ENCODE measurements around the gene DPEP2NB. TPM values are rescaled to one million over a fixed set of nuclear protein-coding genes. Genes with fewer than 3 reads are reported as not detected.

DPEP2NB gene
- total and polyA plus RNA-seq, 9 donors, result not detected

DNA sequence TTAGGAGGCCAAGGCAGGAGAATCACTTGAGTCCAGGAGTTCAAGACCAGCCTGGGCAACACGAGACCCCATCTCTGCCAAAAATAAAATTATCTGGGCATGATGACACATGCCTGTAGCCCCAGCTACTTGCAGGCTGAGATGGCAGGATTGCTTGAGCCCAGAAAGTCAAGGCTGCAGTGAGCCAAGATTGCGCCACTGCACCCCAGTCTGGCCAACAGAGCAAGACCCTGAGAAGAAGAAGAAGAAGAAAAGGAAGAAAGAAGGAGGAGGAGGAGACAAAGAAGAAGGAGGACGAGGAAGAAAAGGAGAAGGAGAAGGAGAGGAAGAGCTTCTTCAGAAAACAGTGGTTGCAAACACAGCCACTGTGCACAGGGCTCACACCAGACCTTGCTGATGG is 27.0 kb downstream of the DPEP2NB start:
- H3K4me3 ChIP-seq (ENCODE audit: low read length), result no peak overlapping the region
- H3K4me1 ChIP-seq (ENCODE audit: control insufficient read depth, insufficient read depth, low read length), result peaks cover 34% of the 10 kb centered on the region
- no peak for DNase-seq
- H3K27me3 ChIP-seq (ENCODE audit: control insufficient read depth, insufficient read depth, low read length), result no peaks in the 10 kb centered on the region
- H3K36me3 ChIP-seq (ENCODE audit: control insufficient read depth, insufficient read depth, low read length), result no peaks in the 10 kb centered on the region
- H3K9me3 ChIP-seq (replicated peaks; ENCODE audit: control insufficient read depth, low read depth, low read length), result no peaks in the 10 kb centered on the region
- H3K27ac ChIP-seq (ENCODE audit: low read length), result no peak overlapping the region
- 57% methylated on average over 3 of the region's 3 CpGs for WGBS (ENCODE audit: insufficient coverage)

DNA sequence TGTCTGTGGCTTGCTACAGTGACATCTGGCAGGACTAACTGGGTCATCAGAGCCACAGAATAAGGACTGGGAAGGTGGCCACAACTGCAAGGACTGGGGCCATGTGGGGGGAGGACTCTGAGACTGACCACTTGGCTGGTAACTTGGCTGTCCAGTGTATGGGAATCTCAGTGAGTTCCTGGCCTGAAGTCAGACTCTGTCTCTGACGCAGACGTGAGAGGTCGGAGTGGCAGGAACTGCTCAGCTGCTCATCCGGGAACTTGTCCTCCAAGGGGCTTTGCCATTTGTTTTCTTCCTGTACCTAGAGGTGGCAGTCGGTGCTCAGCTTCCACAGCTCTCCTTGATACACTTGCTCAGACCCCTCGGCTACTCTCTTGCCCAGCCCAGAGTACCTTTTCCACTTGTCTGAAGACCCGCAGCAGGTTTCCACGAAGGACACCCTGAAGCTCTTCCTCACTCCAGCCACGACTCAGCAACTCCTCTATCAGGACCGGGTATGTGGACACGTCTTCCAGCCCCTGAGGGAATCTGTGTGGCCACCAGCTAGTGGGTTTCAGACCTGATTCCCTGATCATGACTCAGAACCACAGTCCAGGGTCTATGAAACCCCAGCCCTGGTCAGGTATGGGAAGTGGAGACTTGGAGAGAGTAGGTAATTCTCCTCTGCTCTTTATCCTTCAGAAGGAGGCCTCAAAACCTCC is 28.1 kb downstream of the DPEP2NB start:
- DNase-seq, result peak; percentile 53
- Histone ChIP-seq H3K4me3 (ENCODE audit: low read length) (no peak overlapping the region), H3K4me1 (ENCODE audit: control insufficient read depth, insufficient read depth, low read length) (peaks cover 28% of the 10 kb centered on the region), H3K36me3 (ENCODE audit: control insufficient read depth, insufficient read depth, low read length) (no peaks in the 10 kb centered on the region), H3K27ac (ENCODE audit: low read length) (peak overlapping the region; percentile 59), H3K9me3 (replicated peaks; ENCODE audit: control insufficient read depth, low read depth, low read length) (no peaks in the 10 kb centered on the region), H3K27me3 (ENCODE audit: control insufficient read depth, insufficient read depth, low read length) (no peaks in the 10 kb centered on the region)
- 62% methylated on average over 11 of the region's 11 CpGs for WGBS (ENCODE audit: insufficient coverage)

DNA sequence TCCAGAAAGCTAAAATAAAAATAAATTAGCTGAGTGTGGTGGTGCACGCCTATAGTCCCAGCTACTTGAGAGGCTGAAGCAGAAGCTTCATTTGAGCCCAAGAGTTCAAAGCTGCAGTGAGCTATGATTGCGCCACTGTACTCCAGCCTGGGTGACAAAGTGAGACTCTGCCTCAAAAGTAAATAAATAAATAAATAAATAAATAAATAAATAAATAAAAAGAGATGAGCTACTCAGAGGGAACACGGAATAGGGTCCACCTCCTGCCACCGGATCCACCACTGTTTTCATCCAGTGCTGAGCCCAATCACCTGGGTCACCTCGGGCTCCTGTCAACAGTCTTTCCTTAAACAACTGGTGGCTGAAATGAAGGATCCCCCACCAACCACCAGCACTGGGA is 28.8 kb downstream of the DPEP2NB start:
- WGBS (ENCODE audit: insufficient coverage), result 78% methylated on average over 4 of the region's 5 CpGs
- Histone ChIP-seq H3K4me1 (ENCODE audit: control insufficient read depth, insufficient read depth, low read length) (peaks cover 28% of the 10 kb centered on the region), H3K4me3 (ENCODE audit: low read length) (no peak overlapping the region)

DNA sequence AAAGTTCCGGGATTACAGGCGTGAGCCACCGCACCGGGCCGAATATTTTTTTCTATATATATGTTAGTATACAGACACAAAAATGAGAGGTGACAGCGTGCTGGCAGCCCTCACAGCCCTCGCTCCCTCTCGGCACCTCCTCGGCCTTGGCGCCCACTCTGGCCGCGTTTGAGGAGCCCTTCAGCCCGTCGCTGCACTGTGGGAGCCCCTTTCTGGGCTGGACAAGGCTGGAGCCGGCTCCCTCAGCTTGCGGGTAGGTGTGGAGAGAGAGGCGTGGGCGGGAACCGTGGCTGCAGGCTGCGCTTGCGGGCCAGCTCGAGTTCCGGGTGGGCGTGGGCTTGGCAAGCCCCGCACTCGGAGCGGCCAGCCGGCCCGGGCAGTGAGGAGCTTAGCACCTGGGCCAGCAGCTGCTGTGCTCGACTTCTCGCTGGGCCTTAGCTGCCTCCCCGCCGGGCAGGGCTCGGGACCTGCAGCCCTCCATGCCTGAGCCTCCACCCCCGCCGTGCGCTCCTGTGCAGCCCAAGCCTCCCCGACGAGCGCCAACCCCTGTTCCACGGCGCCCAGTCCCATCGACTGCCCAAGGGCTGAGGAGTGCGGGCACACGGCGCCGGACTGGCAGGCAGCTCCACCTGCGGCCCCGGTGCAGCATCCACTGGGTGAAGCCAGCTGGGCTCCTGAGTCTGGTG is 33.6 kb downstream of the DPEP2NB start:
- DNase-seq, result no peak
- H3K27me3 ChIP-seq (ENCODE audit: control insufficient read depth, insufficient read depth, low read length), result peaks cover 18% of the 10 kb centered on the region
- H3K4me3 ChIP-seq (ENCODE audit: low read length), result no peak overlapping the region
- no peak overlapping the region for H3K27ac ChIP-seq (ENCODE audit: low read length)
- WGBS (ENCODE audit: insufficient coverage), result 82% methylated on average over 32 of the region's 49 CpGs
- H3K9me3 ChIP-seq (replicated peaks; ENCODE audit: control insufficient read depth, low read depth, low read length), result no peaks in the 10 kb centered on the region
- H3K4me1 ChIP-seq (ENCODE audit: control insufficient read depth, insufficient read depth, low read length), result peaks cover 21% of the 10 kb centered on the region
- H3K36me3 ChIP-seq (ENCODE audit: control insufficient read depth, insufficient read depth, low read length), result no peaks in the 10 kb centered on the region

More for the DNA sequence above, 28.8 kb downstream of the DPEP2NB start:
- Histone ChIP-seq H3K27ac (ENCODE audit: low read length) (peak overlapping the region; percentile 59), H3K36me3 (ENCODE audit: control insufficient read depth, insufficient read depth, low read length) (no peaks in the 10 kb centered on the region), H3K9me3 (replicated peaks; ENCODE audit: control insufficient read depth, low read depth, low read length) (no peaks in the 10 kb centered on the region), H3K27me3 (ENCODE audit: control insufficient read depth, insufficient read depth, low read length) (no peaks in the 10 kb centered on the region)
- DNase-seq, result no peak

DNA sequence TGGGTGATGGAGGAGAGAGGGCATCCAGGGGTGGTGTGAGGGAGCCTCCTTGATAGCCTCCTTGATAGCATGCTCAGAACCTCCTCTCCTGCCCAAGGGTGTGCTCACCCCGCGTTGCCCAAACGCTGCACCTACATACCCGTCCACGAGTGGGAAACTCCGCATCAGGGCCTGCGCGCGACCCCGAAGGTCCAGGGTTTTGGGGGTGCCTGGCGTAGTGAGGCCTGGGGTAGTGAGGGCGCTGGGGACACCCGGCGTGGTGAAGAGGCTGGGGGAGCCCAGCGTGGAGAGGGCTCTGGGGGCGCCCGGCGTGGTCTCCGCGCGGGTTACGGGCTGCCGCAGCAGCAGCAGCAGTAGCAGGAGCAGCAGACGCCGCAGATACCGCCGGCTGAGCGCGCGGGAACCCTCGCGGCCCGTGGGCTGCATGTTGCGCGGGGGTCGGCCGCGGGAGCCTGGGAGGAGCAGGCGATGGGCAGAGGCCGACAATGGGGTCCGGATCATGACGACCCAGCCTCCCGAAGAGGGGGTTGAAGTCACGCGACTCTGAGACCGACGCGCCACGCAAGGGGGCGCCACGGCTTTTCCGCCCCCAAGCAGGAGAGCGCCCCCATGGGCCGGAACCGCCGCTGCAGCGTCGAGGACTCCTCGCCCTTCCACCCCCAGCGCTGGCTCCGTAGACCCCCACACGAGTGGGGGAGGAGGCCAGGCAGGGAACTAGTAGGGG is 35.6 kb downstream of the DPEP2NB start, which contains the start of gene DPEP3:
DPEP3 (minus strand) TSS at position 545 of the 724 bp plus-strand sequence; CDS start at position 426, 119 bp downstream.
- H3K4me3 ChIP-seq (ENCODE audit: low read length), result no peak within 1 kb of the TSS
- no peaks in the 10 kb centered on the region for H3K9me3 ChIP-seq (replicated peaks; ENCODE audit: control insufficient read depth, low read depth, low read length)
- H3K36me3 ChIP-seq (ENCODE audit: control insufficient read depth, insufficient read depth, low read length), result no peaks in the 10 kb centered on the region
- 56% methylated on average over 54 of the region's 62 CpGs for WGBS (ENCODE audit: insufficient coverage)
- H3K27me3 ChIP-seq (ENCODE audit: control insufficient read depth, insufficient read depth, low read length), result peaks cover 21% of the 10 kb centered on the region
- H3K4me1 ChIP-seq (ENCODE audit: control insufficient read depth, insufficient read depth, low read length), result peaks cover 18% of the 10 kb centered on the region
- DNase-seq, result no peak
- no peak within 1 kb of the TSS for H3K27ac ChIP-seq (ENCODE audit: low read length)

DNA sequence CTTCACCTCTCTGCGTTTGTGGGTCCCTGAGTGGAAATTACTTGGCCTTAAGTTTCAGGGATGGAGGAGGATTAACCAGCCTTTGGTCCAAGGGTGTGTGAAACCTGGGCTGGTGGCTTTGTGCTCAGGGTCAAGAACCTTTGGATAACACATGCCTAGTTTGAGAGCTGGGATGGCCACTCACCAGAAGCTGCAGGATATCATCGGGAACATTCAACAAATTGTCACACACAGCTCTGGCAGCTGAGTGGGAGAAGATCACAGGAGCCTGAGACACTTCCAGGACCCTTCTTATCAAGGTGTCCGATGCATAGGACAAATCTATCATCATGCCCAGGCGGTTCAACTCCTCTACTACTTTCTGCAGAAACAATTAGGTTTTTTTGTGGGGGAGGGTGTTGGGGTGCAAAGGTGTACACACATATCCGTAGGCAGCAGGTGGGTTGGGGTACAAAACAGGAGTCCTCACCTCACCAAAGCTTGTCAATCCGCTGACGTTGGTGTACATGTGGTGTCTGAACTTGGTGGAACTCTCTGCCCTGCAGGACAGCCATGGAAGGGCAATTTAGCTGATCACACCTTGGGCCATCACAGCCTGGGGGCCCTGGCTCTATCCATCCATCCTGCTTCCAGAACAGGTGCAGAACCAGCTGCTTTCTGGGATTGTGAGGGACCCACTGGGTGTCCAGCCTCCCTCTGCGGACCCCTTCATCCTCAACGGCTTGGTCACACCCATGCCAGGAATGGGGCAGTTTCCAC is 38.1 kb downstream of the DPEP2NB start:
- Histone ChIP-seq H3K4me1 (ENCODE audit: control insufficient read depth, insufficient read depth, low read length) (peaks cover 4% of the 10 kb centered on the region), H3K9me3 (replicated peaks; ENCODE audit: control insufficient read depth, low read depth, low read length) (no peaks in the 10 kb centered on the region), H3K4me3 (ENCODE audit: low read length) (no peak overlapping the region), H3K27ac (ENCODE audit: low read length) (no peak overlapping the region), H3K36me3 (ENCODE audit: control insufficient read depth, insufficient read depth, low read length) (no peaks in the 10 kb centered on the region), H3K27me3 (ENCODE audit: control insufficient read depth, insufficient read depth, low read length) (peaks cover 21% of the 10 kb centered on the region)
- WGBS (ENCODE audit: insufficient coverage), result 74% methylated on average over 4 of the region's 9 CpGs
- no peak for DNase-seq

DNA sequence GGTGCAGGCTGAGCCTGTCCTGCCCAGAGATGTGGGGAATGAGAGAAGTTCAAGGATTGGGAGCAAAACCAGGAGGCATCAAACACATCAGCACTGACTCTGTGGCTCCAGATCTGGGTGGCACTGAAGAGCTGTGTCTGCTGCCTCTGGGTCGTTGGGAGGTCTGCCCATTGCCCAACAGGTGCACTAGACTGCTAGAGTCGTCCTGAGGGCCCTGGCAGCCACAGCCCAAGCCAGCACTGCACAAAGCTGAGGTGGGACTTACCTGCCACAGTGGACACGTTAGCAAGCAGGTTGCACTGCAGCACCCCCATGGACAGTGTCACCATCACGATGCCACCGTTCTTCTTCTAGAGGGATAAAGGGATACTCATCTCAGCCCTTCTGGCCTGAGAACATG is 38.7 kb downstream of the DPEP2NB start:
- Histone ChIP-seq H3K27ac (ENCODE audit: low read length) (no peak overlapping the region), H3K4me1 (ENCODE audit: control insufficient read depth, insufficient read depth, low read length) (peaks cover 4% of the 10 kb centered on the region), H3K4me3 (ENCODE audit: low read length) (no peak overlapping the region), H3K36me3 (ENCODE audit: control insufficient read depth, insufficient read depth, low read length) (no peaks in the 10 kb centered on the region), H3K9me3 (replicated peaks; ENCODE audit: control insufficient read depth, low read depth, low read length) (no peaks in the 10 kb centered on the region), H3K27me3 (ENCODE audit: control insufficient read depth, insufficient read depth, low read length) (peaks cover 21% of the 10 kb centered on the region)
- 80% methylated on average over 5 of the region's 5 CpGs for WGBS (ENCODE audit: insufficient coverage)
- no peak for DNase-seq

DNA sequence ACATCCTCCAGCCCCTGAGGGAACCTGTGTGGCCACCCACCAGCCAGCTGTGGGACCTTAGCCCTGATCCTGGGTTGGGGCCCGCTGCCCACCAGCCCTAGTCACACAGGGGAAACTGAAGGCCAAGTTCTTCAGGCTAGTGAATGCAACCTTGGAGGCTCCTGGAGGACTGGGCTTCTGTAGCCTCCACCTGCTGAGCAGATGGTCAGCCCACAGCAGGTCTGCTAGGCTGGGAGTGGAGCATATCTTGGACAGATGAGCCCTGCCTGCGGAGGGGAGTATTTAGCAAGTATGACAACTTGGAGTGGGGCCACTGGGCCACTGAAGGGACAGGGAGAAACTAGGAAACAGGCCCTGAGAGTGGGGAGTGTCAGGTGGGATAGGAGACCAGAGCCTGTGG is 39.5 kb downstream of the DPEP2NB start:
- Histone ChIP-seq H3K27me3 (ENCODE audit: control insufficient read depth, insufficient read depth, low read length) (peaks cover 20% of the 10 kb centered on the region), H3K9me3 (replicated peaks; ENCODE audit: control insufficient read depth, low read depth, low read length) (no peaks in the 10 kb centered on the region), H3K4me1 (ENCODE audit: control insufficient read depth, insufficient read depth, low read length) (peaks cover 4% of the 10 kb centered on the region), H3K27ac (ENCODE audit: low read length) (no peak overlapping the region), H3K4me3 (ENCODE audit: low read length) (no peak overlapping the region), H3K36me3 (ENCODE audit: control insufficient read depth, insufficient read depth, low read length) (no peaks in the 10 kb centered on the region)
- WGBS (ENCODE audit: insufficient coverage), result 93% methylated on average over 2 of the region's 2 CpGs
- DNase-seq, result no peak

DNA sequence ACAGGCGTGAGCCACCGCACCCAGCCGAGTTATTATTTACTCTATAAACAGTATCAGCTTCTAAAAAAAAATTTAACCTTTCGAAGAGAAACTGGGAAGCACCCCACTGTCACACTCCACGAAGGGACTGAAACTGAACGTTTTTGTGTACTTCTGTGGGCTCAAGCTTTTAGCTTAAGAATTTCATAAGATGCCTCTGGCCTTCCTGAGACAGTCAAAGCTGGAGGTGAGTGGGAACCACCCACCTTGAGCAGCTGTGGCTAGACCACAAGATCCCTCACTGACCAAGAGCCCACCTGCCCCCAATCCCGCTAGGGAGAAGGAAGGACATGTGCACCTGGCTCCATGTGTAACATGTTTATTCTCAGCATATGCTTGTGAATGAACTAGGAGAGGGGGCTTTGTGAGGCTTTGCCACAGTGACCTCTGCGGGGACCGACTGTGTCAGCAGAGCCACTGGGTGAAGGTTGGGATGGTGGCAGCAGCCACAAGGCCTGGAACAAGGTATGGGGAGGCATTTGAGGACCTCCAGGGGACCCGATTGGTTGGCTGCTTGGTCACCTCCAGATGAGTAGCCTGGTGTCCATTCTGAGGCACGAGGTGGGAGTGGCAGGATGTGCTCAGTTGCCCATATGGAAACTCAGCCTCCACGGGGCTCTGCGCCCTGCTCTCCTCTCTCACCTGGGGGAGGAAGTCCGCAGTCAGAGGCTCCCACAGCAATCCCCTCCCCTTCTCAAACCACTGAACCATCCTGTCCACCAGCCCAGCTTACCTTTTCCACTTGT is 40.2 kb downstream of the DPEP2NB start:
- peaks cover 15% of the 10 kb centered on the region for H3K27me3 ChIP-seq (ENCODE audit: control insufficient read depth, insufficient read depth, low read length)
- no peaks in the 10 kb centered on the region for H3K9me3 ChIP-seq (replicated peaks; ENCODE audit: control insufficient read depth, low read depth, low read length)
- peaks cover 4% of the 10 kb centered on the region for H3K4me1 ChIP-seq (ENCODE audit: control insufficient read depth, insufficient read depth, low read length)
- no peak for DNase-seq
- H3K4me3 ChIP-seq (ENCODE audit: low read length), result no peak overlapping the region
- WGBS (ENCODE audit: insufficient coverage), result 74% methylated on average over 12 of the region's 14 CpGs
- H3K36me3 ChIP-seq (ENCODE audit: control insufficient read depth, insufficient read depth, low read length), result no peaks in the 10 kb centered on the region
- no peak overlapping the region for H3K27ac ChIP-seq (ENCODE audit: low read length)
